ENCODE measurements around the gene TRPC4AP.
"Not testable (repeated sequence)": the region's sequence is repeated elsewhere in the genome, so short reads cannot be mapped to it uniquely, and the experiment has no call there.

TRPC4AP gene

DNA sequence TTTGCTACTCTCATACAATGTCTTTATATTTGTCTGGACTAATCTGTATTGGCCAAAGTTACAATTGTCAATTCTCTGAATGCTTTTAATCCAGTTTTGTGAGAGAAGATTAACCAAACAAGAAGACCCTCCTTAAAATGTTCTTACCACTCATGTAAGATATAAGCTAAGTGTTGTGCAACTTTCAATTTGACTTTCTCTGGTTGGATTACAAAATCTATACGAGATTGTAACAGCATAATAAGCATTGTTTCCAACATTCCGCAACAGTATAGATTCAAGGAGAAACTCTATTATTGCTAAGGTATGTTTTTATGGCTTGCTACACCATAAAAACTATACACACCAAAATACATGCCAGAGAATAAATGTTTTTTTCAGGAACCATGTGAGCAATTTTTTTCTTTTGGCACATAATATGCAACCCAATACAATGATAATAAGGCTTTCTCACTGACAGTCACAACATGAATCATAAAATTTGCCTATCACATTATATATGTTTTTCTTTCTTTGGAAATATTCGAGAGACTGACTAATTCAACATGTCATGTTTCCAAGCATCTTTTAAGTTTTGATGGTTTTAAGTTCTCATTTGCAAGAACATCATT is 12.2 kb upstream of the TRPC4AP start:
- DNase-seq = no peak

DNA sequence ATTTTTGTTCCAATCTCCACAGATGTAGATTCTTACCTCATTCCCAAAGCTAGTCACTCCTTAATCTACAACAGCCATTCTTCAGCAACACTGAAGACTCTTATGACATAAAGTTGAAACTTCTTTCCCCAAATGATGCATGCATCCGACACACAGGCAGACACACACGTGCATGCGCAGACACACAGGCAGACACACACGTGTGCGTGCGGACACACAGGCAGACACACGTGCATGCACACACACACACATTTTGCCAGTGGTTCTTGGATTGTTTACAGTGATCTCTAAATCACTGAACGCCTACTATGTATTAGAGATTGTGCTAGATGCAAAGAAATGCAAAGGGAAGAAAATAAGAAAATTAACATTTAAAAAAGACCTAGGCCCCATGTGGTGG is 9.0 kb upstream of the TRPC4AP start:
- no peak for DNase-seq

- peak; percentile 58 for DNase-seq
Observed at GRCh38 chr20:35093267-35093884, 769 bp upstream of the TRPC4AP start.

GRCh38 chr20:35091816-35092523 is 637 bp downstream of the TRPC4AP start:
- DNase-seq = peak; percentile 60

GRCh38 chr20:35088231-35089145 is 4.1 kb downstream of the TRPC4AP start:
- DNase-seq = peak; percentile 46

DNA sequence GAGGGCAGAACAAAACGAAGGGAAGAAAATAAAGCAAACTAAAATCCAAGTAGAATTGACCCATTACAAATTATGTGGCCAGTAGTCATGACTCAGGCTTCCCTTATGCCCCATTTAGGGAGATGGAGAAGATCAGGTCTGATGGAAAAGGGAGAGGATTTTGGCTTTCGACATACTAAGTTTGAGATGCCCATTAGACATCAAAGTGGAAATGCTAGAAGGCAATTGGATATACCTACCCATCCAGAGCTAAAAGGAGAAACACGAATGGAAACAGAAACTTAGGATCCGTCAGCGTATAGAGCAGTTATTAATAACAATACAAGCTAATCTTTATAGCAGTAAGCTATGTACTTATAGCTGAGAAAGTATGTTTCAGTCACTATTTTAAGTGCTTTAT is 4.8 kb downstream of the TRPC4AP start:
- DNase-seq = no peak

DNA sequence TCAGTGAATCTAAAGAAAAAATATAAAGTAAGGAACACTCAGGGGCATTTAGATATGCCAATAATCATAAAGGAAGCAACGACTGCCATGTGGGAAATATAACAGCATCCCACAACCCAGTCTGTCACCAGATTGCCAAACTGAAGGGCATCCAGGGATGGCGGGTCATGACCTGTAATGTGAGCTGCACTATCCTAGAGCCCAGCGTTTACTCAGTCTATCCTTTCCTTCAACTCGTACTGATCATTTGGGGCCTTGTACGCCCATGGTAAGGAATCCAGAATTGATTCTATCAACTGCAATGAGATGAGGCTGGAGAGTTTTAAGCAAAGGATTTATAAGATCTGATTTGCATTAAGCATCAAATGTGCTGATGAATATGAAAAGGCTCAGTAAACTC is 5.3 kb downstream of the TRPC4AP start:
- DNase-seq = no peak

GRCh38 chr20:35085477-35086225 is 7.0 kb downstream of the TRPC4AP start:
- DNase-seq = peak; percentile 84

GRCh38 chr20:35084998-35085397 is 7.6 kb downstream of the TRPC4AP start:
- DNase-seq = no peak

- not testable (repeated sequence) for DNase-seq
Observed at GRCh38 chr20:35080348-35080642, 12.3 kb downstream of the TRPC4AP start.

- no peak for DNase-seq
Observed at GRCh38 chr20:35079472-35080347, 12.9 kb downstream of the TRPC4AP start.

DNA sequence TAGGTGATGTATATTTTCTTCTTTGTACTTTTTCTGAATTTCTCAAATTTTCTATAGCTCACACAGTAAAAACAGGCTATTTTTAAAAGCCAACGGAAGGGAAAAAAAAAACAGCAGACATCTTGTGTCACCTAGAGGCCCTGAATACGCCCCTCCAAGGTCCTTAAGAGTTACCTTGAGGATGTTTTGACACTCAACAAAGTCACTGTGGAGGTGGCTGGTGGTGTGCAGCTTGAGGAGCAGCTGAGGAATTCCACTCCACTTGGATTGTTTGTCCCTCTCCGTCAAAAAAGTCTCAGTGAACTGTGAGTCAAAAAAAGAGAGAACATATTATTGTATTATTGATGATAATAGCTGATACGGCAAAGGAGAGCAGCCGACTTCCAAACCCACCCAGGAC is 14.7 kb downstream of the TRPC4AP start:
- DNase-seq = no peak

DNA sequence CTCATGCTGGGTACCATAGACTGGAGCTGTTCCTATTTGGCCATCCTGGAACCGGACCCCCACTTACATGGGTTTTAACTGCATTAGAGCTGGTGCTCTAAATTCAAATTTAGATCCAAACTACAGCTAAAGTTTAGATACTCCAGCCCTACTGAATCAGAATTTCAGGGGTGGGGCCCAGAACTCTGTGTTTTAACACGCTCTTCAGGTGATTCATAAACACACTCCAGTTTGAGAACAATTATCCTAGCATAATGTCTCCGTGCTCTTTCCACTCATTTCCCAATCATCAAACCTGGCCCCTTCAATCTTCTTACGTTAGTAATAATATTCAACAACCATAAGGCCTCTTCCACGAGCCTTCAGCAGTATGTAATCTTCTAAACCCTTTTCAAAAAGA is 15.3 kb downstream of the TRPC4AP start:
- no peak for DNase-seq

GRCh38 chr20:35071436-35072153 is 21.0 kb downstream of the TRPC4AP start:
- DNase-seq = not testable (repeated sequence)

DNA sequence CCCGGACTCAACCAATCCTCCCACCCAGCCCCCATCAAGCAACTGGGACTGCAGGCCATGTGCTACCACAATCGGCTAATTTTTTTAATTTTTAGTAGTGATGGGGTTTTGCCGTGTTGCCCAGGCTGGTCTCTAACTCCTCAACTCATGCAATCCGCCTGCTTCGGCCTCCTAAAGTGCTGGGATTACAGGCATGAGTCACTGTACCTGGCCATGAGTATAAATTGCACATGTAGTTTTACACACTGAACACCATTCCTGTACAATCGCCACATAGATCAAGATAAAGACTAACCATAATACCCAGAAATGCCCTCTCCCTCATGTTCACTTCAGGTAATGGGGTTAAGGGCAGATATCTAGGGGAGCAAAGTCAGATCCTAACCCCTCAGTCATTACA is 26.4 kb downstream of the TRPC4AP start:
- DNase-seq = no peak

- no peak for DNase-seq
Observed at GRCh38 chr20:35065181-35065580, 27.4 kb downstream of the TRPC4AP start.

DNA sequence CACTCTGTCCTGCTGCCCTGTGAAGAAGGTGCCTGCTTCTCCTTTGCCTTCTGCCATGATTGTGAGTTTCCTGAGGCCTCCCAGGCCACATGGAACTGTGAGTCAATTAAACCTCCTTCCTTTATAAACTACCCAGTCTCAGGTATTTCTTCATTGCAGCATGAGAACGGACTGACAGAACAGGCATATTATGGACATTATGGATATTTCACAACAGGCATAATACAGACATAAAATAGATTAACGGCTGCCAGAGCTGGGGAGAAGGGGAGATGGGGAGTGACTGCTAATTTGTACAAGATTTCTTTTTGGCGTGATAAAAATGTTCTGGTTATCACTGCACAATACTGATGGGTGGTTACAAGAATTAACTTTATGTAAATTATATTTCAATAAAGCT is 29.4 kb downstream of the TRPC4AP start:
- DNase-seq = no peak

- DNase-seq = no peak
Observed at GRCh38 chr20:35062478-35062877, 30.1 kb downstream of the TRPC4AP start.

DNA sequence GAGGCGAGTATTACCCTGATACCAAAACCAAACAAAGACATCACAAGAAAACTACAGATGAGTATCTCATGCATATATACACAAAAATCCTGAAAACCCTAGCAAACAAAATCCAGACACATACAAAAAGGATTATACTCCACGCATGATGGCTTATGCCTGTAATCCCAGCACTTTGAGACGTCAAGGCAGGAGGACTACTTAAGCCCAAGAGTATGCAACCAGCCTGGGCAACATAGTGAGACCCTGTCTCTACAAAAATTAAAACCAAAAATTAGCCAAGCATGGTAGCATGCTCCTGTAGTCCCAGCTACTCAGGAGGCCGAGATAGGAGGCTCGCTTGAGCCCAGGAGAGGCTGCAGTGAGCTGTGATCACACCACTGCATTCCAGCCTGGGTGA is 32.4 kb downstream of the TRPC4AP start:
- no peak for DNase-seq

GRCh38 chr20:35059612-35060011 is 33.0 kb downstream of the TRPC4AP start:
- no peak for DNase-seq

DNA sequence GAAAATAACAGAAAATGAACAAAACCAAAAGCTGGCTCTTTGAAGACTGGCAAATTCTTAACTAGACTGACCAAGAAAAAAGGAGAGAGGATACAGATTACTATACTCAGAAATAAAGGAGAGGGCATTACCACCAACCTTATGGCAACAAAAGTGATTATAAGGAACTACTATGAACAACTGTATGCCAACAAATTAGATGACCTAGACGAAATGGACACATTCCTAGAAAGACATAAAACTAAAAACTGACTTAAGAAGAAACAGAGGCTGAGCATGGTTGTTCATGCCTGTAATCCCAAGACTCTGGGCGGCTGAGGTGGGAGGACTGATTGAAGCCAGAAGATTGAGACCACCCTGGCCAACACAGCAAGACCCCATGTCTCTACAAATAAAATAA is 33.5 kb downstream of the TRPC4AP start:
- DNase-seq = no peak

All from OCI-M1 (cell line).